Measurements from ENCODE around the gene COPS7A. TPM values are rescaled to one million over a fixed set of nuclear protein-coding genes. Genes with fewer than 3 reads are reported as not detected.
A peak's percentile ranks its signal among the peaks of the same experiment; 100 is the strongest.

Gene COPS7A
- total RNA-seq, 1 experiment from 2014 or later = 34.2 TPM

DNA sequence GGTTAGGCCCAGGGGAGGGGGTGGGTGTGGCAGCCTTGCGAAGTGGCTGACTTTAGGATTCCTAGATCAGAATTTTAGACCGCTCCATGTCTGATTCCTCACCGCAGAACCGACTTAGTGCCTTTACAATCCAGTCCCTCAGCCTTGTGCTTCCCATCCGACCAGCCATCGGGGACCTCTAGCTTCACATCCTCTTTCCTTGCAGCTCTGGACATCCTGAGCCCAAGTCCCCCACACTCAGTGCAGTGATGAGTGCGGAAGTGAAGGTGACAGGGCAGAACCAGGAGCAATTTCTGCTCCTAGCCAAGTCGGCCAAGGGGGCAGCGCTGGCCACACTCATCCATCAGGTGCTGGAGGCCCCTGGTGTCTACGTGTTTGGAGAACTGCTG is 557 bp downstream of the COPS7A start:
- no peak overlapping the region for H2BK15ac ChIP-seq (ENCODE audit: low read depth, low read length)
- no peak overlapping the region for H2BK20ac ChIP-seq (ENCODE audit: low read depth, low read length, poor library complexity, severe bottlenecking)
- no peaks in the 10 kb centered on the region for H3K9me3 Mint-ChIP-seq
- no peak overlapping the region for H3K23ac ChIP-seq (ENCODE audit: insufficient read length, low read depth, low read length)
- H3K27me3 ChIP-seq (ENCODE audit: insufficient read depth, low read length) = no peaks in the 10 kb centered on the region
- no peak overlapping the region for H2BK5ac ChIP-seq (ENCODE audit: insufficient read length, low read length)
- H3K4ac ChIP-seq (ENCODE audit: low read depth, low read length) = no peak overlapping the region; the same call in 1 of the 2 replicates
- H2BK12ac ChIP-seq (ENCODE audit: insufficient read length, low read depth, low read length) = no peak overlapping the region
- TF ChIP-seq, protein P1, sequence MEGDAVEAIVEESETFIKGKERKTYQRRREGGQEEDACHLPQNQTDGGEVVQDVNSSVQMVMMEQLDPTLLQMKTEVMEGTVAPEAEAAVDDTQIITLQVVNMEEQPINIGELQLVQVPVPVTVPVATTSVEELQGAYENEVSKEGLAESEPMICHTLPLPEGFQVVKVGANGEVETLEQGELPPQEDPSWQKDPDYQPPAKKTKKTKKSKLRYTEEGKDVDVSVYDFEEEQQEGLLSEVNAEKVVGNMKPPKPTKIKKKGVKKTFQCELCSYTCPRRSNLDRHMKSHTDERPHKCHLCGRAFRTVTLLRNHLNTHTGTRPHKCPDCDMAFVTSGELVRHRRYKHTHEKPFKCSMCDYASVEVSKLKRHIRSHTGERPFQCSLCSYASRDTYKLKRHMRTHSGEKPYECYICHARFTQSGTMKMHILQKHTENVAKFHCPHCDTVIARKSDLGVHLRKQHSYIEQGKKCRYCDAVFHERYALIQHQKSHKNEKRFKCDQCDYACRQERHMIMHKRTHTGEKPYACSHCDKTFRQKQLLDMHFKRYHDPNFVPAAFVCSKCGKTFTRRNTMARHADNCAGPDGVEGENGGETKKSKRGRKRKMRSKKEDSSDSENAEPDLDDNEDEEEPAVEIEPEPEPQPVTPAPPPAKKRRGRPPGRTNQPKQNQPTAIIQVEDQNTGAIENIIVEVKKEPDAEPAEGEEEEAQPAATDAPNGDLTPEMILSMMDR (conservative IDR thresholded peaks at IDR 0.05) = no peak
- peak overlapping the region; percentile 94 to 98 (median 97) for H3K27ac Mint-ChIP-seq
- no peaks in the 10 kb centered on the region for H3K79me1 ChIP-seq (ENCODE audit: insufficient read depth, low read depth, low read length, poor library complexity, severe bottlenecking)
- H3K36me3 Mint-ChIP-seq (ENCODE audit: insufficient read depth in 1 of 3, low read depth in 3 of 3) = peaks cover 2 to 30% (median 15%) of the 10 kb centered on the region in 3 experiments; a peak in 6 of 7 replicates
- peaks cover 5% of the 10 kb centered on the region for H3K27me3 Mint-ChIP-seq (ENCODE audit: low read depth)
- peak overlapping the region; percentile 73 to 87 for H3K4me3 Mint-ChIP-seq
- H4K20me1 ChIP-seq (ENCODE audit: control insufficient read depth, insufficient read depth, insufficient read length) = no peaks in the 10 kb centered on the region
- no peak overlapping the region for H3T11ph ChIP-seq (ENCODE audit: low read length)
- peaks cover 9% of the 10 kb centered on the region for H3K23me2 ChIP-seq (ENCODE audit: insufficient read length, low read depth, low read length, poor library complexity, severe bottlenecking)
- peak overlapping the region; percentile 74 for H3K18ac ChIP-seq (ENCODE audit: insufficient read length, low read depth, low read length)
- peak overlapping the region; percentile 9 for H3K27ac ChIP-seq (ENCODE audit: insufficient read length, low read depth, low read length)
- H3K56ac ChIP-seq (ENCODE audit: insufficient read length, low read depth, low read length) = no peak overlapping the region
- H3K4me2 ChIP-seq (ENCODE audit: insufficient read depth, insufficient read length, low read length) = peak overlapping the region; percentile 90
- H3K4me1 Mint-ChIP-seq = peaks cover 8 to 19% of the 10 kb centered on the region in 2 experiments
- no CpG with 5 or more reads among the region's 10 CpGs for WGBS (ENCODE audit: extremely low coverage, insufficient read length, low lambda C conversion rate)
- no peaks in the 10 kb centered on the region for H3K79me2 ChIP-seq (ENCODE audit: insufficient read depth, low read length)
- H3K9me3 ChIP-seq (ENCODE audit: control insufficient read depth, low read depth, low read length) = no peaks in the 10 kb centered on the region
- H3K14ac ChIP-seq (ENCODE audit: insufficient read depth, low read length) = peak overlapping the region; percentile 85
- H2AK5ac ChIP-seq (ENCODE audit: insufficient read length, low read length) = no peak overlapping the region
- peak overlapping the region; percentile 79 for H4K5ac ChIP-seq (ENCODE audit: insufficient read length, low read depth, low read length)
- H4K91ac ChIP-seq (ENCODE audit: insufficient read length, low read depth, low read length) = no peak overlapping the region
- no peak for DNase-seq
- H3K9ac ChIP-seq (ENCODE audit: extremely low read depth, insufficient read length, low read length) = peak overlapping the region; percentile 87
- H2BK120ac ChIP-seq (ENCODE audit: low read depth, low read length, poor library complexity, severe bottlenecking) = no peak overlapping the region
- H2AFZ ChIP-seq (ENCODE audit: low read length) = no peak overlapping the region
- H4K8ac ChIP-seq (replicated peaks; ENCODE audit: insufficient read length, low read depth, low read length) = peak overlapping the region; percentile 25
- H3K4me1 ChIP-seq (ENCODE audit: insufficient read depth, low read length) = no peaks in the 10 kb centered on the region; the same call in 1 of the 2 replicates
